K562 (cell line): ENCODE data around the gene POLK. TPM values are rescaled to one million over a fixed set of nuclear protein-coding genes. Genes with fewer than 3 reads are reported as not detected.

ENCODE experiments used
- CTCFL ChIP-seq: IDR thresholded peaks from 2 replicates; pipeline ENCODE4 v1.6.1; 2011; ENCODE audit warnings: borderline replicate concordance, low read depth, mild to moderate bottlenecking, moderate library complexity, low read length; ENCODE audit not compliant: insufficient read depth, poor library complexity, severe bottlenecking
- EGR1 ChIP-seq: fragments of 450-650 bp; conservative IDR thresholded peaks from 2 replicates; pipeline ENCODE4 v1.6.1; 2017; ENCODE audit warnings: mild to moderate bottlenecking
- FOXO4 ChIP-seq: fragments of 450-650 bp; formaldehyde crosslinking; IDR thresholded peaks from 2 replicates; pipeline ENCODE4 v1.4.0; 2020; ENCODE audit warnings: mild to moderate bottlenecking, moderate library complexity
- MEF2A ChIP-seq: IDR thresholded peaks from 2 replicates; pipeline ENCODE4 v1.6.1; 2011; ENCODE audit warnings: low read depth, mild to moderate bottlenecking, low read length, moderate library complexity; ENCODE audit not compliant: control insufficient read depth
- NCOR1 ChIP-seq: fragments of 450-650 bp; IDR thresholded peaks from 2 replicates; pipeline ENCODE4 v1.6.1; 2016; ENCODE audit warnings: mild to moderate bottlenecking, moderate library complexity
- NR4A1 ChIP-seq, 2 experiments: fragments of 250-450 bp in 1 of 2; fragments of 450-650 bp in 1 of 2; sonication (Bioruptor Pico) in 1 of 2; IDR thresholded peaks; 2 replicates each; pipeline versions ENCODE4 v1.4.0 to v1.6.1; 2016 to 2020; ENCODE audit warnings: mild to moderate bottlenecking in 2 of 2, missing compliant biosample characterization in 1 of 2, missing genetic modification characterization in 1 of 2, moderate library complexity in 1 of 2
- PBX2 ChIP-seq, 2 experiments: IDR thresholded peaks in 1 of 2; conservative IDR thresholded peaks in 1 of 2; 2 replicates each; pipeline ENCODE4 v1.6.1; 2016; ENCODE audit warnings: low read depth in 2 of 2, mild to moderate bottlenecking in 1 of 2, missing compliant biosample characterization in 1 of 2, missing genetic modification characterization in 1 of 2, moderate library complexity in 1 of 2
- POLR2AphosphoS2 ChIP-seq: IDR thresholded peaks from 2 replicates; pipeline ENCODE4 v1.6.1; 2012; ENCODE audit warnings: low read length, improper control_type of control experiment
- POLR2B ChIP-seq: fragments of 450-650 bp; IDR thresholded peaks from 2 replicates; pipeline ENCODE4 v1.6.1; 2018; ENCODE audit warnings: low read depth; ENCODE audit not compliant: partially characterized antibody
- RBM14 ChIP-seq: fragments of 200-400 bp; formaldehyde crosslinking; IDR thresholded peaks from 2 replicates; pipeline ENCODE4 v1.6.1; 2018; ENCODE audit warnings: low read depth, mild to moderate bottlenecking, low read length, moderate library complexity, borderline replicate concordance; ENCODE audit not compliant: insufficient read depth
- STAT5A ChIP-seq: IDR thresholded peaks from 2 replicates; pipeline ENCODE4 v1.6.1; 2012; ENCODE audit warnings: low read length, inconsistent platforms, borderline replicate concordance
- ZNF717 ChIP-seq: fragments of 250-450 bp; sonication (Bioruptor Pico); IDR thresholded peaks from 2 replicates; pipeline ENCODE4 v1.5.0; 2021
- polyA plus RNA-seq, 8 experiments: library from polyadenylated mRNA; depleted of rRNA in 4 of 8; stranded (reverse) in 5 of 8; unstranded in 3 of 8; fragments of >200 nt; fragmentation: Nextera tagmentation in 2 of 8; fragmentation: Illumina TruSeq in 1 of 8; extraction: Ambion mirVana in 2 of 8; extraction: Trizol in 1 of 8; gene quantifications; 2 replicates each; pipeline versions ENCODE4 v1.2.1 to v1.2.3, GENCODE V29; 2011 to 2014; ENCODE audit warnings: inconsistent platforms in 1 of 8, missing spikeins in 1 of 8
- total RNA-seq, 7 experiments: library from RNA; depleted of rRNA in 6 of 7; stranded (reverse); fragments of >200 nt in 6 of 7; fragmentation: Illumina TruSeq in 2 of 7; extraction: Trizol in 2 of 7; gene quantifications; 2 replicates each; pipeline versions ENCODE4 v1.2.1 to v1.2.3, GENCODE V29; 2011 to 2021; ENCODE audit warnings: low replicate concordance in 1 of 7
- TF ChIP-seq, protein P1 (sequence below): fragments of 250-450 bp; sonication (Bioruptor Pico); IDR thresholded peaks from 2 replicates; pipeline ENCODE4 v1.5.0; 2020; ENCODE audit warnings: mild to moderate bottlenecking
- TF ChIP-seq, protein P2 (sequence below): IDR thresholded peaks from 2 replicates; pipeline ENCODE4 v1.6.1; 2016; ENCODE audit warnings: missing genetic modification characterization, missing compliant biosample characterization
- TF ChIP-seq, protein P3 (sequence below): fragments of 250-450 bp; sonication (Bioruptor Pico); IDR thresholded peaks from 2 replicates; pipeline ENCODE4 v1.9.0; 2021; ENCODE audit warnings: mild to moderate bottlenecking

POLK gene
- total and polyA plus RNA-seq, 9 of the 15 experiments (the other 6 are each of a cell fraction or from before 2014, with no cell fraction given) = 6.1 to 31.6 (median 16.5) TPM

GRCh38 chr5:75558221-75558620 is 46.5 kb downstream of the POLK start (continued):
- TF ChIP-seq PBX2 (CRISPR knock-in tag; IDR thresholded peaks at IDR 0.05; ENCODE audit: low read depth) = no peak
- no peak for TF ChIP-seq PBX2 (tag; conservative IDR thresholded peaks at IDR 0.05; ENCODE audit: low read depth)
- TF ChIP-seq EGR1 = no peak
- no peak for TF ChIP-seq NCOR1
- no peak for TF ChIP-seq RBM14
- TF ChIP-seq, protein P1, sequence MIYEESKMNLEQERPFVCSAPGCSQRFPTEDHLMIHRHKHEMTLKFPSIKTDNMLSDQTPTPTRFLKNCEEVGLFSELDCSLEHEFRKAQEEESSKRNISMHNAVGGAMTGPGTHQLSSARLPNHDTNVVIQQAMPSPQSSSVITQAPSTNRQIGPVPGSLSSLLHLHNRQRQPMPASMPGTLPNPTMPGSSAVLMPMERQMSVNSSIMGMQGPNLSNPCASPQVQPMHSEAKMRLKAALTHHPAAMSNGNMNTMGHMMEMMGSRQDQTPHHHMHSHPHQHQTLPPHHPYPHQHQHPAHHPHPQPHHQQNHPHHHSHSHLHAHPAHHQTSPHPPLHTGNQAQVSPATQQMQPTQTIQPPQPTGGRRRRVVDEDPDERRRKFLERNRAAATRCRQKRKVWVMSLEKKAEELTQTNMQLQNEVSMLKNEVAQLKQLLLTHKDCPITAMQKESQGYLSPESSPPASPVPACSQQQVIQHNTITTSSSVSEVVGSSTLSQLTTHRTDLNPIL (CRISPR knock-in tag) = no peak
- TF ChIP-seq FOXO4 = no peak
- no peak for TF ChIP-seq POLR2B
- TF ChIP-seq POLR2AphosphoS2 = no peak
- no peak for TF ChIP-seq NR4A1 (CRISPR knock-in tag; IDR thresholded peaks at IDR 0.05)
- TF ChIP-seq NR4A1 (tag; IDR thresholded peaks at IDR 0.05) = no peak
- no peak for TF ChIP-seq ZNF717 (CRISPR knock-in tag)
- TF ChIP-seq MEF2A = no peak
- TF ChIP-seq, protein P2, sequence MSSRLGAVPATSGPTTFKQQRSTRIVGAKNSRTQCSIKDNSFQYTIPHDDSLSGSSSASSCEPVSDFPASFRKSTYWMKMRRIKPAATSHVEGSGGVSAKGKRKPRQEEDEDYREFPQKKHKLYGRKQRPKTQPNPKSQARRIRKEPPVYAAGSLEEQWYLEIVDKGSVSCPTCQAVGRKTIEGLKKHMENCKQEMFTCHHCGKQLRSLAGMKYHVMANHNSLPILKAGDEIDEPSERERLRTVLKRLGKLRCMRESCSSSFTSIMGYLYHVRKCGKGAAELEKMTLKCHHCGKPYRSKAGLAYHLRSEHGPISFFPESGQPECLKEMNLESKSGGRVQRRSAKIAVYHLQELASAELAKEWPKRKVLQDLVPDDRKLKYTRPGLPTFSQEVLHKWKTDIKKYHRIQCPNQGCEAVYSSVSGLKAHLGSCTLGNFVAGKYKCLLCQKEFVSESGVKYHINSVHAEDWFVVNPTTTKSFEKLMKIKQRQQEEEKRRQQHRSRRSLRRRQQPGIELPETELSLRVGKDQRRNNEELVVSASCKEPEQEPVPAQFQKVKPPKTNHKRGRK (tag) = no peak
- no peak for TF ChIP-seq STAT5A
- no peak for TF ChIP-seq CTCFL
- TF ChIP-seq, protein P3, sequence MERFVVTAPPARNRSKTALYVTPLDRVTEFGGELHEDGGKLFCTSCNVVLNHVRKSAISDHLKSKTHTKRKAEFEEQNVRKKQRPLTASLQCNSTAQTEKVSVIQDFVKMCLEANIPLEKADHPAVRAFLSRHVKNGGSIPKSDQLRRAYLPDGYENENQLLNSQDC (CRISPR knock-in tag) = no peak
